HEK293 (cell line): ENCODE data around the gene STRADA.

Source experiments
- CTCF ChIA-PET: fragments of 350-600 bp; formaldehyde crosslinking; extraction: SDS; loops from one replicate; lab custom pipeline; 2021; ENCODE audit warnings: antibody characterized with exemption; lab: Yijun Ruan, JAX
- POLR2A ChIA-PET: fragments of 300-600 bp; formaldehyde crosslinking; extraction: SDS; loops from one replicate; lab custom pipeline; 2020; ENCODE audit warnings: antibody characterized with exemption, inconsistent platforms; lab: Yijun Ruan, JAX
- H3K27ac ChIP-seq: fragments of 200-500 bp; sonication (Bioruptor generic); 2 replicates; pipeline ENCODE4 v1.5.1; 2014; ENCODE audit warnings: low read depth, low read length, control low read depth, inconsistent platforms; ENCODE audit errors: extremely low read depth
- H3K36me3 ChIP-seq, 2 experiments: fragments of 200-500 bp in 1 of 2; sonication (Bioruptor generic) in 1 of 2; 1 replicate in 1 of 2; 2 replicates in 1 of 2; pipeline ENCODE4 v1.5.1; 2014 to 2017; ENCODE audit warnings: inconsistent platforms in 2 of 2, low read length in 2 of 2; ENCODE audit not compliant: control insufficient read depth in 2 of 2, insufficient read depth in 1 of 2
- H3K4me1 ChIP-seq: fragments of 200-500 bp; sonication (Bioruptor generic); 2 replicates; pipeline ENCODE4 v1.5.1; 2014; ENCODE audit warnings: mild to moderate bottlenecking, low read length, inconsistent platforms; ENCODE audit not compliant: control insufficient read depth, insufficient read depth
- H3K4me3 ChIP-seq: 2 replicates; pipeline ENCODE4 v1.5.1; 2011; ENCODE audit warnings: low read depth, mild to moderate bottlenecking, control low read depth, low read length, moderate library complexity
- H3K9me3 ChIP-seq: fragments of 200-500 bp; sonication (Bioruptor generic); 2 replicates; pipeline ENCODE4 v1.5.1; 2014; ENCODE audit warnings: low read depth, low read length, inconsistent platforms; ENCODE audit not compliant: control insufficient read depth, insufficient read depth
- FEZF1 ChIP-seq: fragments of 450-650 bp; formaldehyde crosslinking; IDR thresholded peaks from 2 replicates; pipeline ENCODE4 v1.5.1; 2016; ENCODE audit warnings: missing biosample characterization, missing genetic modification characterization
- KLF1 ChIP-seq: fragments of 450-650 bp; formaldehyde crosslinking; IDR thresholded peaks from 2 replicates; pipeline ENCODE4 v1.5.1; 2016; ENCODE audit warnings: missing biosample characterization, missing genetic modification characterization
- OSR2 ChIP-seq: fragments of 450-650 bp; formaldehyde crosslinking; IDR thresholded peaks from 2 replicates; pipeline ENCODE4 v1.5.1; 2016; ENCODE audit warnings: missing biosample characterization, missing genetic modification characterization
- PRDM2 ChIP-seq: fragments of 450-650 bp; formaldehyde crosslinking; IDR thresholded peaks from 2 replicates; pipeline ENCODE4 v1.5.1; 2016; ENCODE audit warnings: missing biosample characterization, missing genetic modification characterization, borderline replicate concordance
- SCRT1 ChIP-seq: fragments of 450-650 bp; formaldehyde crosslinking; IDR thresholded peaks from 2 replicates; pipeline ENCODE4 v1.5.1; 2016; ENCODE audit warnings: missing biosample characterization, missing genetic modification characterization, borderline replicate concordance
- SP7 ChIP-seq: fragments of 450-650 bp; formaldehyde crosslinking; IDR thresholded peaks from 2 replicates; pipeline ENCODE4 v1.5.1; 2016; ENCODE audit warnings: missing biosample characterization, missing genetic modification characterization
- TCF7L2 ChIP-seq: IDR thresholded peaks from 2 replicates; pipeline ENCODE4 v1.6.1; 2011; ENCODE audit warnings: low read depth, mild to moderate bottlenecking, inconsistent platforms, low read length, moderate library complexity, borderline replicate concordance
- YY1 ChIP-seq: fragments of 450-650 bp; formaldehyde crosslinking; IDR thresholded peaks from 2 replicates; pipeline ENCODE4 v1.5.1; 2018; ENCODE audit warnings: missing biosample characterization, missing genetic modification characterization
- ZBTB1 ChIP-seq: fragments of 450-650 bp; formaldehyde crosslinking; IDR thresholded peaks from 2 replicates; pipeline ENCODE4 v1.5.1; 2016; ENCODE audit warnings: missing biosample characterization, missing genetic modification characterization
- ZBTB17 ChIP-seq: fragments of 450-650 bp; formaldehyde crosslinking; IDR thresholded peaks from 2 replicates; pipeline ENCODE4 v1.5.1; 2016; ENCODE audit warnings: missing biosample characterization, missing genetic modification characterization
- ZNF121 ChIP-seq: fragments of 450-650 bp; formaldehyde crosslinking; IDR thresholded peaks from 2 replicates; pipeline ENCODE4 v1.5.1; 2016; ENCODE audit warnings: missing biosample characterization, missing genetic modification characterization
- ZNF157 ChIP-seq: fragments of 450-650 bp; formaldehyde crosslinking; IDR thresholded peaks from 2 replicates; pipeline ENCODE4 v1.5.1; 2016; ENCODE audit warnings: missing biosample characterization, missing genetic modification characterization
- ZNF223 ChIP-seq: fragments of 450-650 bp; formaldehyde crosslinking; IDR thresholded peaks from 2 replicates; pipeline ENCODE4 v1.5.1; 2016; ENCODE audit warnings: missing biosample characterization, missing genetic modification characterization
- ZNF311 ChIP-seq: fragments of 450-650 bp; formaldehyde crosslinking; IDR thresholded peaks from 2 replicates; pipeline ENCODE4 v1.5.1; 2017; ENCODE audit warnings: missing biosample characterization, missing genetic modification characterization, borderline replicate concordance
- ZNF404 ChIP-seq: fragments of 450-650 bp; formaldehyde crosslinking; IDR thresholded peaks from 2 replicates; pipeline ENCODE4 v1.5.1; 2017; ENCODE audit warnings: missing biosample characterization, missing genetic modification characterization
- ZNF555 ChIP-seq: fragments of 450-650 bp; formaldehyde crosslinking; conservative IDR thresholded peaks from 2 replicates; pipeline ENCODE4 v1.5.1; 2017; ENCODE audit warnings: missing biosample characterization, mild to moderate bottlenecking, missing genetic modification characterization, inconsistent platforms
- ZNF571 ChIP-seq: fragments of 450-650 bp; formaldehyde crosslinking; IDR thresholded peaks from 2 replicates; pipeline ENCODE4 v1.5.0; 2017; ENCODE audit warnings: missing biosample characterization, missing genetic modification characterization
- ZNF585B ChIP-seq: fragments of 450-650 bp; formaldehyde crosslinking; IDR thresholded peaks from 2 replicates; pipeline ENCODE4 v1.5.1; 2016; ENCODE audit warnings: missing biosample characterization, missing genetic modification characterization
- ZNF600 ChIP-seq: fragments of 450-650 bp; formaldehyde crosslinking; IDR thresholded peaks from 2 replicates; pipeline ENCODE4 v1.5.1; 2016; ENCODE audit warnings: missing biosample characterization, missing genetic modification characterization
- ZNF610 ChIP-seq: fragments of 450-650 bp; formaldehyde crosslinking; IDR thresholded peaks from 2 replicates; pipeline ENCODE4 v1.5.1; 2016; ENCODE audit warnings: missing biosample characterization, missing genetic modification characterization, borderline replicate concordance
- ZNF624 ChIP-seq: fragments of 450-650 bp; formaldehyde crosslinking; IDR thresholded peaks from 2 replicates; pipeline ENCODE4 v1.5.1; 2017; ENCODE audit warnings: missing biosample characterization, missing genetic modification characterization
- ZNF629 ChIP-seq: fragments of 450-650 bp; formaldehyde crosslinking; IDR thresholded peaks from 2 replicates; pipeline ENCODE4 v1.5.1; 2017; ENCODE audit warnings: missing biosample characterization, missing genetic modification characterization
- ZNF658 ChIP-seq: fragments of 450-650 bp; formaldehyde crosslinking; IDR thresholded peaks from 2 replicates; pipeline ENCODE4; 2016; ENCODE audit warnings: missing biosample characterization, missing genetic modification characterization
- ZNF768 ChIP-seq: fragments of 450-650 bp; formaldehyde crosslinking; IDR thresholded peaks from 2 replicates; pipeline ENCODE4 v1.5.1; 2018; ENCODE audit warnings: missing biosample characterization, mild to moderate bottlenecking, missing genetic modification characterization
- ZXDB ChIP-seq: fragments of 450-650 bp; formaldehyde crosslinking; IDR thresholded peaks from 2 replicates; pipeline ENCODE4 v1.5.1; 2016; ENCODE audit warnings: missing biosample characterization, missing genetic modification characterization

Gene STRADA

GRCh38 chr17:63658366-63658765 is 83.2 kb downstream of the STRADA start:
- POLR2A ChIA-PET: interaction anchor here (1.6 kb wide), 1 partner anchor 37 kb away, joined by 4 read pairs; the partner anchor contains the start of gene MAP3K3
- no peak overlapping the region for H3K27ac ChIP-seq
- H3K9me3 ChIP-seq: no peaks in the 10 kb centered on the region
- H3K36me3 ChIP-seq: peaks cover 42 to 62% of the 10 kb centered on the region in 2 experiments
- no peaks in the 10 kb centered on the region for H3K4me1 ChIP-seq
- TF ChIP-seq OSR2 (tag by site-specific recombination) (no peak), ZNF624 (tag by site-specific recombination) (no peak), SCRT1 (tag by site-specific recombination) (no peak), SP7 (tag by site-specific recombination) (no peak), ZNF610 (tag by site-specific recombination) (no peak), ZNF658 (tag by site-specific recombination) (no peak), ZNF571 (tag by site-specific recombination) (no peak), ZNF555 (tag by site-specific recombination) (no peak), ZBTB1 (tag by site-specific recombination) (no peak), ZNF223 (tag by site-specific recombination) (no peak), ZNF157 (tag by site-specific recombination) (no peak), ZNF121 (tag by site-specific recombination) (no peak), ZNF600 (tag by site-specific recombination) (no peak), ZBTB17 (no peak), ZNF311 (no peak), ZNF629 (no peak), ZNF404 (tag by site-specific recombination) (no peak), FEZF1 (tag by site-specific recombination) (no peak)
- TF ChIP-seq, all 188 proteins: peak for 0
- CTCF ChIA-PET: no interaction called here
- H3K4me3 ChIP-seq: no peak overlapping the region

DNA sequence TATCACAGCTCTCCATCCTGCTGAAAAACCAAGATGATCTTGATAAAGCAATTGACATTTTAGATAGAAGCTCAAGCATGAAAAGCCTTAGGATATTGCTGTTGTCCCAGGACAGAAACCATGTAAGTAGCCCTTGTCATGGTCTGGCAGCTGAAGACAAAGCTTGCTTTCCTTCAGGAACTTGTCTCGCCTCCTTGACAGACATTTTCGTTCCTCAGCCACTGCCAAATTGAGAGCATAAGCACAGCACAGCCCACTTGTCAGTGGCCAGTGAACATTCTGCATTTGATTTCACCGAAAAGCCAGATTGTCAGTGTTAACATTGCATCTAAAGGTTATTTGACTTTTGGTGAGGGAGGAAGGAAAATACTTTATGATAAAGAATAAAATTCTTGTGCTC is 83.8 kb downstream of the STRADA start:
- H3K9me3 ChIP-seq: no peaks in the 10 kb centered on the region
- no peak overlapping the region for H3K4me3 ChIP-seq
- TF ChIP-seq KLF1 (no peak), PRDM2 (no peak), ZNF768 (tag by site-specific recombination) (no peak), ZXDB (no peak), TCF7L2 (no peak), YY1 (no peak), ZNF585B (tag by site-specific recombination) (no peak)
- CTCF ChIA-PET: interaction anchor here (0.6 to 0.7 kb wide), 2 partner anchors 17 to 43 kb away, joined by 3 read pairs; no protein-coding TSS in a partner anchor
- no peak overlapping the region for H3K27ac ChIP-seq
- peaks cover 47 to 63% of the 10 kb centered on the region in 2 experiments for H3K36me3 ChIP-seq
- no peaks in the 10 kb centered on the region for H3K4me1 ChIP-seq
- POLR2A ChIA-PET: interaction anchor here (1.6 kb wide), 1 partner anchor 36 kb away, joined by 4 read pairs; the partner anchor contains the start of gene MAP3K3
